Right lobe of liver (tissue), 4 donors: ENCODE data around the gene GNAZ.

Experiments used
- CTCF ChIP-seq, 4 donors: fragments of 200-600 bp in 3 of 4; fragments of 450-650 bp in 1 of 4; IDR thresholded peaks; one replicate each; pipeline versions ENCODE4 v1.5.1 to v1.8.0; 2016 to 2022; ENCODE audit warnings: antibody characterized with exemption in 4 of 4, mild to moderate bottlenecking in 2 of 4
- POLR2A ChIP-seq: fragments of 450-650 bp; IDR thresholded peaks from one replicate; pipeline ENCODE4 v1.6.1; 2017; ENCODE audit warnings: antibody characterized with exemption, mild to moderate bottlenecking
- donor health status: DM: no; HTN: no; CAD: no.
- donor health status: DM: no; HTN: no; CAD: no.
- donor health status: DM: no; HTN: yes; CAD: no.

GRCh38 chr22:23032658-23033057 is 37.7 kb upstream of the GNAZ start:
- TF ChIP-seq CTCF (IDR thresholded peaks at IDR 0.05), result no peak
- no peak for TF ChIP-seq POLR2A
